Hepatocyte (in vitro differentiated cells): ENCODE results near the gene SLC15A4. TPM values are rescaled to one million over a fixed set of nuclear protein-coding genes. Genes with fewer than 3 reads are reported as not detected.

Source experiments
- DNase-seq: peaks from one replicate; pipeline ENCODE4 v3.0.0-alpha.2; 2016; ENCODE audit warnings: low spot score
- H2AFZ ChIP-seq: fragments of 200-600 bp; sonication (generic); 2 replicates; pipeline ENCODE4 v1.6.0; 2016; ENCODE audit warnings: antibody characterized with exemption, mild to moderate bottlenecking
- H3K27ac ChIP-seq: fragments of 200-600 bp; sonication (generic); 2 replicates; pipeline ENCODE4 v1.5.1; 2016; ENCODE audit warnings: mild to moderate bottlenecking
- H3K27me3 ChIP-seq: fragments of 200-600 bp; sonication (generic); 2 replicates; pipeline ENCODE4 v1.6.1; 2016
- H3K36me3 ChIP-seq: fragments of 200-600 bp; sonication (generic); replicated peaks from 2 replicates; pipeline ENCODE4 v1.5.1; 2016; ENCODE audit warnings: low read depth; ENCODE audit not compliant: insufficient read depth
- H3K4me1 ChIP-seq: fragments of 200-600 bp; sonication (generic); 2 replicates; pipeline ENCODE4 v1.5.1; 2016; ENCODE audit warnings: mild to moderate bottlenecking, moderate library complexity; ENCODE audit not compliant: insufficient read depth
- H3K4me2 ChIP-seq: fragments of 200-600 bp; sonication (generic); 2 replicates; pipeline ENCODE4 v1.6.0; 2016
- H3K4me3 ChIP-seq: fragments of 200-600 bp; sonication (generic); 2 replicates; pipeline ENCODE4 v1.5.1; 2016; ENCODE audit warnings: mild to moderate bottlenecking
- H3K79me2 ChIP-seq: fragments of 200-600 bp; sonication (generic); 2 replicates; pipeline ENCODE4 v1.6.0; 2017; ENCODE audit warnings: mild to moderate bottlenecking
- H3K9me2 ChIP-seq: fragments of 200-600 bp; sonication (generic); replicated peaks from 2 replicates; pipeline ENCODE4 v1.6.0; 2017; ENCODE audit warnings: mild to moderate bottlenecking; ENCODE audit not compliant: insufficient read depth
- H3K9me3 ChIP-seq: fragments of 200-600 bp; sonication (generic); 2 replicates; pipeline ENCODE4 v1.5.1; 2016; ENCODE audit warnings: low read depth, mild to moderate bottlenecking
- H4K20me1 ChIP-seq: fragments of 200-600 bp; sonication (generic); 2 replicates; pipeline ENCODE4 v1.6.0; 2016; ENCODE audit warnings: mild to moderate bottlenecking; ENCODE audit not compliant: insufficient read depth, poor library complexity, severe bottlenecking
- EZH2 ChIP-seq: fragments of 200-600 bp; sonication (generic); IDR thresholded peaks from 2 replicates; pipeline ENCODE4 v1.6.1; 2016; ENCODE audit warnings: antibody characterized with exemption, mild to moderate bottlenecking, borderline replicate concordance
- EZH2phosphoT487 ChIP-seq: fragments of 200-600 bp; sonication (generic); IDR thresholded peaks from one replicate; pipeline ENCODE4 v1.6.1; 2018; ENCODE audit warnings: antibody characterized with exemption, mild to moderate bottlenecking, low read depth, moderate library complexity; ENCODE audit not compliant: unreplicated experiment, severe bottlenecking
- WGBS: methylation state at CpG from one replicate; pipeline ENCODE4 v1.1.6; 2016; ENCODE audit warnings: low lambda C conversion rate; ENCODE audit errors: missing lambda C conversion rate; 5-methylcytosine and 5-hydroxymethylcytosine counted together
- polyA plus RNA-seq: library from polyadenylated mRNA; unstranded; fragments of >200 nt; fragmentation: Nextera tagmentation; extraction: Ambion mirVana; gene quantifications from 2 replicates; pipeline ENCODE4 v1.2.1, GENCODE V29; 2016
- total RNA-seq: library from RNA; depleted of rRNA; stranded (reverse); fragments of >200 nt; gene quantifications from 2 replicates; pipeline ENCODE4 v1.2.3, GENCODE V29; 2014
- TF ChIP-seq, protein P1 (sequence below): fragments of 200-600 bp; sonication (generic); IDR thresholded peaks from 2 replicates; pipeline ENCODE4 v1.5.1; 2016; ENCODE audit warnings: antibody characterized with exemption, mild to moderate bottlenecking; ENCODE audit not compliant: poor library complexity

SLC15A4 gene
- total and polyA plus RNA-seq, 2 experiments from 2014 or later: 33.6 to 48.5 TPM

DNA sequence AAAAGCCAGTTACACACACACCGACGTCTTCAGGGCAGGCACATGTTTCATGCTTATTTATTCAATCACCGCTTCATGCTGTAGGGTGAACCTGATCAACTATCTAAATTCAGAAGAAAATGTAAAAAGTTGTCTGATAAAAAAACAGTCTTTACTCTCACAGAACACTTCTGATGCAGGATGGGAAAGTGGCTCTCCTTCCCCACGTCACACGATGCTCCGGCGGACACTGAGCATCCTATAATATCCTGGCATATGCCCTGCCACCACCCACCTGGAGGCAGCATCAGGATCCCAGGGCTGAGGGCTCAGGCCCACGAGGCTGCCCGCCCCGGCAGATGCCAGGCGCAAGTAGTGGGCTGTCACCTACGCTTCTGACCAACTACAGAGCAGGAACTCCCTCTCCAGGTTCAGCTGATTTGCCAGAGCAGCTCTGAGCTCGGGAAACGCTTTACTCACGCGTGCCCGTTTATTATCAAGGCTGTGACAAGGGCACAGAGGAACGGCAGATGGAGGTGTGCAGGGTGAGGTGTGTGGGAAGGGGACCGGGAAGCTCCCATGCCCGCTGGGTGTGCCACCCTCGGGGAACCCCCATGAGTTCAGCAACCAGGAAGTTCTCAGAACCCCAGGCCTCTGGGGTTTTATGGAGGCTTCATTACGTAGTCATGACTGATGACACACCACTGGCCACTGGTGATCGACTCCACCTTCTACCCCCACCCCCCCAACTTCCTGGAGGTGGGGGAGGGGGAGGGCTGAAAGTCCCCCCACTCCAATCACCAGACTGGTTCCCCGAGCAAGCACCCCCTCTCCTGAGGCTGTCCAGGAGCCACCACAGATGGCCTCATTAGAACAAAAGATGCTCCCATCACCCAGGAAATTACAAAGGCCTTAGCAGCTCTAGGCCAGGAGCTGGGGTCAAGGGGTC lies 32.1 kb downstream of the SLC15A4 start:
- no peak overlapping the region for H3K4me2 ChIP-seq
- H3K9me2 ChIP-seq: no peaks in the 10 kb centered on the region
- H3K79me2 ChIP-seq: no peaks in the 10 kb centered on the region
- no peak for DNase-seq
- WGBS: 91% methylated on average over 24 of the region's 24 CpGs
- no peak overlapping the region for H3K4me3 ChIP-seq
- no peak overlapping the region for H3K27ac ChIP-seq
- H2AFZ ChIP-seq: no peak overlapping the region
- TF ChIP-seq, protein P1, sequence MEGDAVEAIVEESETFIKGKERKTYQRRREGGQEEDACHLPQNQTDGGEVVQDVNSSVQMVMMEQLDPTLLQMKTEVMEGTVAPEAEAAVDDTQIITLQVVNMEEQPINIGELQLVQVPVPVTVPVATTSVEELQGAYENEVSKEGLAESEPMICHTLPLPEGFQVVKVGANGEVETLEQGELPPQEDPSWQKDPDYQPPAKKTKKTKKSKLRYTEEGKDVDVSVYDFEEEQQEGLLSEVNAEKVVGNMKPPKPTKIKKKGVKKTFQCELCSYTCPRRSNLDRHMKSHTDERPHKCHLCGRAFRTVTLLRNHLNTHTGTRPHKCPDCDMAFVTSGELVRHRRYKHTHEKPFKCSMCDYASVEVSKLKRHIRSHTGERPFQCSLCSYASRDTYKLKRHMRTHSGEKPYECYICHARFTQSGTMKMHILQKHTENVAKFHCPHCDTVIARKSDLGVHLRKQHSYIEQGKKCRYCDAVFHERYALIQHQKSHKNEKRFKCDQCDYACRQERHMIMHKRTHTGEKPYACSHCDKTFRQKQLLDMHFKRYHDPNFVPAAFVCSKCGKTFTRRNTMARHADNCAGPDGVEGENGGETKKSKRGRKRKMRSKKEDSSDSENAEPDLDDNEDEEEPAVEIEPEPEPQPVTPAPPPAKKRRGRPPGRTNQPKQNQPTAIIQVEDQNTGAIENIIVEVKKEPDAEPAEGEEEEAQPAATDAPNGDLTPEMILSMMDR: no peak
- no peak for TF ChIP-seq EZH2phosphoT487
- H3K9me3 ChIP-seq: no peaks in the 10 kb centered on the region
- H3K36me3 ChIP-seq: no peaks in the 10 kb centered on the region
- H3K4me1 ChIP-seq: no peaks in the 10 kb centered on the region
- H4K20me1 ChIP-seq: no peaks in the 10 kb centered on the region
- H3K27me3 ChIP-seq: no peaks in the 10 kb centered on the region

DNA sequence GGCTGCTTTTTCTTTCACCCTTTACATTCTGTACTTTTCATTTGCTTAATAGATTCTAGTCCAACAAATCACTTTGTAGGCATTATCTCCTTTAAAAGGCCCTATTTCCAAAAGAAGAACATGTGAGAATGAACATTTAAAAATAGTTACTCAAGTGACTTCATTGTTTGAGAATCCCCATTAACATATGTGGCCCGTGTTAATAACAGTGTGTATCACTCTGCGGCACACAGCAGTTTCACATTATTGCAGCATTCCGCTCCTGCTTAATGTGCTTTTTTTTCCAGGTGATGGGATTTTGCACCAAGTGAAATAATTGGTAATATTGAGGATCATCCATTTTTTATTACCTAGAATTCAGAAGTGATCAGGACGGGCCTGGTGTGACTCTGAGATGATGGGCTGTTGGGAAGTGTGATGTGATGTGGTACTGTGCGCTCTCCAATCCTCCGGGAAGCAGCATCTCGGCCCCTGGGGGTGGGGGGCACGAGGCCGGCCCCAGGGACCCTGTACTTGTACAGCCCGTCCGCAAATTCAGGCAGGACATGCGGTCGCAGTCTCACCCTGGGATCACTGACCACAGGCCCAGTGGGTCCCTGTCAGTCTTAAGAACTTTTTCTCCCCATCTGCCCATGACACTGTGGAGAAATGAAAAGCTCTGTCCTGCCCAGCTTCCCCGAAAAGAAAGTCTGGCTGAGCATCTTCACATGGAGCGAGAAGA lies 32.9 kb downstream of the SLC15A4 start:
- no peaks in the 10 kb centered on the region for H3K79me2 ChIP-seq
- no peaks in the 10 kb centered on the region for H3K9me2 ChIP-seq
- no peaks in the 10 kb centered on the region for H3K27me3 ChIP-seq
- no peak overlapping the region for H3K4me2 ChIP-seq
- WGBS: 95% methylated on average over 15 of the region's 15 CpGs
- H4K20me1 ChIP-seq: no peaks in the 10 kb centered on the region
- no peak overlapping the region for H3K27ac ChIP-seq
- H3K4me1 ChIP-seq: no peaks in the 10 kb centered on the region
- no peaks in the 10 kb centered on the region for H3K9me3 ChIP-seq
- DNase-seq: no peak
- H3K36me3 ChIP-seq: no peaks in the 10 kb centered on the region
- H3K4me3 ChIP-seq: no peak overlapping the region
- TF ChIP-seq EZH2phosphoT487: no peak
- H2AFZ ChIP-seq: no peak overlapping the region

DNA sequence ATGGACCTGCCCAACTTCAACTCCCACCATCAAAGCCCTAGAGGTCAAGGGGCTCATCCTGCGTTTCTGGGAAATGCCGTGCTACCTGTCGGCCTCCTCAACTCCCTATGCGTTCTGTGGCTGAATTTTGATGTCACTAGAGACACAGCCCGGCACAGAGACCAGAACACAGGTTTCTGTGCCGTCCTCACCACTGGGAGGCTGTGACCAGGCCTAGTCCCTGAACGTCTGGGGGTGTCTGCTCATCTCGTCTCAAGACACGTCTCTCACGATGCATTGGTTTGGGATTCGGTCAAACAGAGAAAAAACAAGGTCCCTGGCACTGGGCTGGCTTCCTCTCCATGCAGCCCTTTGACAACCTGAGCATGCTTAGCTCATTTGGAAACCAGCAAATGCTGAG lies 33.5 kb downstream of the SLC15A4 start:
- DNase-seq: no peak
- no peak overlapping the region for H2AFZ ChIP-seq
- no peaks in the 10 kb centered on the region for H3K9me2 ChIP-seq
- no peaks in the 10 kb centered on the region for H3K36me3 ChIP-seq
- H3K4me3 ChIP-seq: no peak overlapping the region
- no peaks in the 10 kb centered on the region for H4K20me1 ChIP-seq
- H3K4me1 ChIP-seq: no peaks in the 10 kb centered on the region
- no peaks in the 10 kb centered on the region for H3K79me2 ChIP-seq
- H3K4me2 ChIP-seq: no peak overlapping the region
- no peaks in the 10 kb centered on the region for H3K27me3 ChIP-seq
- WGBS: 87% methylated on average over 11 of the region's 11 CpGs
- H3K27ac ChIP-seq: no peak overlapping the region
- TF ChIP-seq EZH2phosphoT487: no peak
- no peak for TF ChIP-seq EZH2
- TF ChIP-seq, protein P1: no peak
- no peaks in the 10 kb centered on the region for H3K9me3 ChIP-seq

DNA sequence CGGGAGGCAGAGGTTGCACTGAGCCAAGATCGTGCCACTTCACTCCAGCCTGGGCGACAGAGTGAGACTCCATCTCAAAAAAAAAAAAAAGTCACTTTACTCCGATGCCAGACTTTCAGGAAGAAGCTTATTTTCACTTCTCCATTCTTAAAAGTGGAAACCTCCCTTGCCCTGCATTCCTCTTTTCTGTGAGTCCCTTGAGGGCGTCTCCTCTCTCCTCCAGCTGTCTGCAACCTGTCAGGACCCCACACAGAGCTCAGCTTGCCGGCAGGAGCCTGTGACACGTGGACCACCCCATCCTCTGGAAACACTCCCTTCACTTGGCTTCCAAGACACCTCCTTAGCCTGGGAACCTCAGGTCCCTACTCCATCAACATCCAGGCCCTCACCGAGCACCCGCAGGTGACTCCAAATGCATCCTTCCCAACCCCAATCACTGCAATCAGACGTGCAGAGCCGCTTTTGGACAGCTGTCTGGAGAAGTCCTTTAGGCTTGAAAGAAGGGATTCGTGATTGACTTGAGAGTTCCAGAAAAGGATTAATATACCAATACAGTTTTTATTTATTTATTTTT lies 34.3 kb downstream of the SLC15A4 start:
- 68% methylated on average over 12 of the region's 12 CpGs for WGBS
- Histone ChIP-seq H3K4me3 (no peak overlapping the region), H4K20me1 (no peaks in the 10 kb centered on the region), H3K27me3 (no peaks in the 10 kb centered on the region), H3K36me3 (no peaks in the 10 kb centered on the region), H3K27ac (no peak overlapping the region), H3K79me2 (no peaks in the 10 kb centered on the region), H3K9me3 (no peaks in the 10 kb centered on the region), H3K4me2 (no peak overlapping the region), H3K9me2 (no peaks in the 10 kb centered on the region), H2AFZ (no peak overlapping the region), H3K4me1 (no peaks in the 10 kb centered on the region)
- TF ChIP-seq EZH2phosphoT487 (no peak), EZH2 (no peak)
- TF ChIP-seq, protein P1: no peak
- no peak for DNase-seq
